Astrocyte (in vitro differentiated cells and primary cell): ENCODE data around the gene WNT3.

ENCODE experiments used
- EZH2 ChIP-seq: IDR thresholded peaks from 2 replicates; pipeline ENCODE4 v1.6.1; 2012; ENCODE audit warnings: mild to moderate bottlenecking, low read length, inconsistent platforms; ENCODE audit not compliant: insufficient read depth
- TF ChIP-seq, protein P1 (sequence below): IDR thresholded peaks from 2 replicates; pipeline ENCODE4 v1.5.1; 2011; ENCODE audit warnings: low read depth, mild to moderate bottlenecking, inconsistent platforms, low read length, moderate library complexity; ENCODE audit not compliant: insufficient read depth

- TF ChIP-seq, protein P1, sequence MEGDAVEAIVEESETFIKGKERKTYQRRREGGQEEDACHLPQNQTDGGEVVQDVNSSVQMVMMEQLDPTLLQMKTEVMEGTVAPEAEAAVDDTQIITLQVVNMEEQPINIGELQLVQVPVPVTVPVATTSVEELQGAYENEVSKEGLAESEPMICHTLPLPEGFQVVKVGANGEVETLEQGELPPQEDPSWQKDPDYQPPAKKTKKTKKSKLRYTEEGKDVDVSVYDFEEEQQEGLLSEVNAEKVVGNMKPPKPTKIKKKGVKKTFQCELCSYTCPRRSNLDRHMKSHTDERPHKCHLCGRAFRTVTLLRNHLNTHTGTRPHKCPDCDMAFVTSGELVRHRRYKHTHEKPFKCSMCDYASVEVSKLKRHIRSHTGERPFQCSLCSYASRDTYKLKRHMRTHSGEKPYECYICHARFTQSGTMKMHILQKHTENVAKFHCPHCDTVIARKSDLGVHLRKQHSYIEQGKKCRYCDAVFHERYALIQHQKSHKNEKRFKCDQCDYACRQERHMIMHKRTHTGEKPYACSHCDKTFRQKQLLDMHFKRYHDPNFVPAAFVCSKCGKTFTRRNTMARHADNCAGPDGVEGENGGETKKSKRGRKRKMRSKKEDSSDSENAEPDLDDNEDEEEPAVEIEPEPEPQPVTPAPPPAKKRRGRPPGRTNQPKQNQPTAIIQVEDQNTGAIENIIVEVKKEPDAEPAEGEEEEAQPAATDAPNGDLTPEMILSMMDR = no peak
- TF ChIP-seq EZH2 = no peak
Measured at GRCh38 chr17:46773676-46774075, 44.8 kb downstream of the WNT3 start.
